HG03066 (cell line): ENCODE measurements around the gene OR1G1.
"Not testable (repeated sequence)": the region's sequence is repeated elsewhere in the genome, so short reads cannot be mapped to it uniquely, and the experiment has no call there.

Source experiments
- ATAC-seq: cut with Tn5 transposase; IDR thresholded peaks from one replicate; pipeline ENCODE4 v1.9.1; 2021; ENCODE audit warnings: low read depth; ENCODE audit not compliant: unreplicated experiment

OR1G1 gene

DNA sequence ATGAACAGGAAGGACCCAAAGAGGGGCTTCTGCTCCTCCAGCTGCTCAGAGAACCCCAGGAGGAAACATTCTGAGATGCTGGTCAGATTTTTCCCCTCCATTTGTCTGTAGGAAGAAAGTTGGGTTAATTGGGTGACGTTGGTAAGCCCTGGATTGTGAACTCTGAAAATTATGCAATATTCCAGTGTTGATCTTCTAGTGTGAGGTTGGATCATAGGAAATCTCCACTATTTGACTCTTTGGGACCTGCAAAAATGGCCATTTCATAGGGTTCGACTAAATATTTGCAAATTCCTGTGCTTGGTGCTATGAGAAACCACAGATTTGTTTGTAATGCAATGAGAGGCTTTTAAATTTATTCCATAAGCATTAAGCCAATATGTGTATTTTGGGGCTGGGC lies at the start of gene OR1G1:
Gene OR1G1, minus strand, starts transcription at position 101 of the 400 bp plus-strand sequence. Its CDS starts 0 bp downstream, at position 101.
- no peak for ATAC-seq

DNA sequence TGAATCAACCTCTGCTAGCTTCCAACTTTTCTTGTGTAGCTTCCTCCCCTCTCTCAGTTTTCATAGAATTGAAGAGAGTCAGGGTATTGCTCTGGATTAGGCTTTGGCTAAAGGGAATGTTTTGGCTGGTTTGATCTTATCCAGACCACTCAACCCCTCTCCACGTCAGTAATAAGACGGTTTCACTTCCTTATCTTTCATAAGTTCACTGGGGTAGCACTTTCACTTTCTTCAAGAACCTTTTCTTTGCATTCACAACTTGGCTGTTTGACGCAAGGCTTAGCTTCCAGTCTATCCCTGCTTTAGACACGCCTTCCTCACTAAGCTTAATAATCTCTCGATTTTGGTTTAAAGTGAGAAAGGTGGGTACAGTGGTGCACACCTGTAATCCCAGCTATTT lies 40.2 kb upstream of the OR1G1 start:
- ATAC-seq: no peak

DNA sequence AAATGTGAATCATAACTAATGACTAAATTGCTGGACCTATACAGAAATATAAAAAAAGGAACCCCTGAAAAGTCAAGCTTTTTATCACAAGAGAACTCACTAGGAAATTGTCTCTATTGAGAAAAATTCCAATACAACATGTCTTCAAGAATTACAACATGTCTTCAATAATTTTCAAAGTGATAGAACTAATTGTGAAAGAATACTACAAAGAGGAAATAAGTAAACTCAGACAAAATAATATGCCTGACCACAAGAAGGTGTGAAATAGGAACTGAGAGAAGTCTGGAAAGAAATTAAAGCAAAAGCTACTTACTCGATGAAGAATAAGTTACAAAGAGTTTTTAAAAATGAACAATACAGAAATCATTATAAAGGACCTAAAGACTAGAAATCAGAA lies 29.9 kb upstream of the OR1G1 start:
- no peak for ATAC-seq

DNA sequence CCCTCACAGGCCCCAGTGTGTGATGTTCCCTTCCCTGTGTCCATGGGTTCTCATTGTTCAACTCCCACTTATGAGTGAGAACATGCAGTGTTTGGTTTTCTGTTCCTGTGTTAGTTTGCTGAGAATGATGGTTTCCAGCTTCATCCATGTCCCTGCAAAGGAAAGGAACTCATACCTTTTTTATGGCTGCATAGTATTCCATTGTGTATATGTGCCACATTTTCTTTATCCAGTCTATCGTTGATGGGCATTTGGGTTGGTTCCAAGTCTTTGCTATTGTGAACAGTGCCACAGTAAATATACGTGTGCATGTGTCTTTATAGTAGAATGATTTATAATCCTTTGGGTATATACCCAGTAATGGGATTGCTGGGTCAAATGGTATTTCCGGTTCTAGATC lies 10.1 kb upstream of the OR1G1 start:
- ATAC-seq: not testable (repeated sequence)

DNA sequence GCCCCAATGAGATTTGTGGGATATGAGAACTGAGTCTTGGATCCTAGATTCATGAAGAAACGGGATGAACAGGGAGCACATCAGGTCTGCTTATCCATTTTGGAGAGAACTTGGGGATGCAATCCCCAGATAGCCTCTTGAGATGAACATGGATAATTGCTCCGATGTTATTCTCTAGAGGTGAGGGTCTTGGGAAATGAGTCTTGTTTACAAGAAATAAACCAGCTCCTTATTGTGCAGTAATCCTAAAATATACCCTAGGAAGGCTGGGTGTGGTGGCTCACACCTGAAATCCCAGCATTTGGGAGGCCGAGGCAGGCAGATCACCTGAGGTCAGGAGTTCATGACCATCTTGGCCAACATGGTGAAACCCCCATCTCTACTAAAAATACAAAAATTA lies 23.0 kb downstream of the OR1G1 start, which contains the start of gene OR1D2:
Gene OR1D2, minus strand, starts transcription at position 101 of the 400 bp plus-strand sequence. CDS start 11,426 bp downstream, outside the sequence.
- ATAC-seq: no peak
